NCI-H2227 (cell line): ENCODE data around the gene PTH2.

Source experiments
- DNase-seq: peaks from one replicate; lab custom pipeline; 2025; ENCODE audit not compliant: unreplicated experiment; lab: John Stamatoyannopoulos, UW

PTH2 gene

GRCh38 chr19:49415102-49415809, 8.0 kb downstream of the PTH2 start:
- DNase-seq = no peak

GRCh38 chr19:49414256-49414655, 9.0 kb downstream of the PTH2 start:
- no peak for DNase-seq

GRCh38 chr19:49413348-49413747, 9.9 kb downstream of the PTH2 start:
- DNase-seq = peak; percentile 40

GRCh38 chr19:49411681-49412326, 11.4 kb downstream of the PTH2 start:
- DNase-seq = no peak

- no peak for DNase-seq
Measured at GRCh38 chr19:49409441-49410029, 13.7 kb downstream of the PTH2 start.

- no peak for DNase-seq
Measured at GRCh38 chr19:49408816-49409440, 14.3 kb downstream of the PTH2 start.

GRCh38 chr19:49407482-49408015, 15.7 kb downstream of the PTH2 start:
- DNase-seq = no peak

- DNase-seq = no peak
Measured at GRCh38 chr19:49407079-49407478, 16.2 kb downstream of the PTH2 start.

GRCh38 chr19:49403404-49404187, 19.6 kb downstream of the PTH2 start:
- DNase-seq = no peak

GRCh38 chr19:49400029-49400428, 23.2 kb downstream of the PTH2 start:
- DNase-seq = no peak

GRCh38 chr19:49398931-49399330, 24.3 kb downstream of the PTH2 start:
- no peak for DNase-seq

GRCh38 chr19:49398001-49398615, 25.1 kb downstream of the PTH2 start:
- DNase-seq = no peak

- no peak for DNase-seq
Measured at GRCh38 chr19:49396738-49397505, 26.3 kb downstream of the PTH2 start.

GRCh38 chr19:49395581-49396407, 27.4 kb downstream of the PTH2 start:
- DNase-seq = no peak

GRCh38 chr19:49393881-49394280, 29.4 kb downstream of the PTH2 start:
- no peak for DNase-seq

GRCh38 chr19:49391581-49392399, 31.5 kb downstream of the PTH2 start:
- peak; percentile 78 for DNase-seq

- no peak for DNase-seq
Measured at GRCh38 chr19:49390929-49391359, 32.3 kb downstream of the PTH2 start.
